ENCODE data around the gene UBTF.

UBTF gene

GRCh38 chr17:44171931-44172455 lies 47.5 kb downstream of the UBTF start:
- DNase-seq (ENCODE audit: low read depth in 2 of 2), result no peak

- no peak for DNase-seq (ENCODE audit: low read depth in 2 of 2)
These were observed 48.8 kb downstream of the UBTF start, which contains the start of gene ASB16 for GRCh38 chr17:44170499-44171201. ASB16 (plus strand) TSS chr17:44170704; CDS start chr17:44170790, 86 bp downstream.

GRCh38 chr17:44170135-44170498 lies 49.4 kb downstream of the UBTF start:
- no peak for DNase-seq (ENCODE audit: low read depth in 2 of 2)

GRCh38 chr17:44167181-44167861 lies 52.2 kb downstream of the UBTF start:
- DNase-seq (ENCODE audit: low read depth in 2 of 2), result no peak

- no peak for DNase-seq (ENCODE audit: low read depth in 2 of 2)
These were observed 55.0 kb downstream of the UBTF start for GRCh38 chr17:44164476-44164875.

GRCh38 chr17:44159519-44160210 lies 59.8 kb downstream of the UBTF start:
- DNase-seq (ENCODE audit: low read depth in 2 of 2), result no peak

- no peak for DNase-seq (ENCODE audit: low read depth in 2 of 2)
These were observed 64.0 kb downstream of the UBTF start for GRCh38 chr17:44155488-44155887.

Data from stimulated activated CD8-positive, alpha-beta memory T cell treated with anti-CD3 and anti-CD28 coated beads, Interleukin-2, amount 100 ng/mL, for 1 hour (primary cell).